ENCODE results near the gene CHAT. TPM values are rescaled to one million over a fixed set of nuclear protein-coding genes. Genes with fewer than 3 reads are reported as not detected.

Gene CHAT
- total RNA-seq, 1 donor: not detected

- Histone ChIP-seq H3K4me1 (ENCODE audit: insufficient read depth, low read length) (no peaks in the 10 kb centered on the region), H3K27me3 (ENCODE audit: insufficient read depth, low read length) (peaks cover 42% of the 10 kb centered on the region), H3K9me3 (ENCODE audit: low read depth, low read length) (no peaks in the 10 kb centered on the region), H3K4me3 (ENCODE audit: low read length) (no peak overlapping the region)
Observed at GRCh38 chr10:49614242-49615198, 683 bp downstream of the CHAT start.

DNA sequence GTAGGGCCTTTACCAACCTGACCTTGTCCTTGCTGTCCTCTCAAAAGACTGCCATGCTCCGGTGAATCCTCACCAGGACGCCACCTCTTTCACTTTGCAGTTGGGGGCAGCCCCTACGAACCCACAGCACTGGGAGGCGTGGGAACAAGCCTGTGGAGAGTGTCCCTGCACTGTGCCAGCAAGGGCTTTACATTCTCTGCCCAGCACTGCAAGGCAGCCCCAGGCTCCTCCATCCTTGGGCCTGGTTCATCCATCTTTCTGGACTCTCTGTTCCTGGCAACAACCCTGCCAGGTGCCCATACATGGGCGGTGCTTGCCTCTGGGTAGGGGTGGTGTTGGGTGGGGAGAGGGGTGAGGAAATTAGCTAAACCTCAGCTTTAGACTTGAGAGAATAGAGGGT lies 1.4 kb downstream of the CHAT start:
- H3K9me3 ChIP-seq (ENCODE audit: low read depth, low read length): no peaks in the 10 kb centered on the region
- peaks cover 42% of the 10 kb centered on the region for H3K27me3 ChIP-seq (ENCODE audit: insufficient read depth, low read length)
- H3K4me3 ChIP-seq (ENCODE audit: low read length): no peak overlapping the region
- no peaks in the 10 kb centered on the region for H3K4me1 ChIP-seq (ENCODE audit: insufficient read depth, low read length)

- H3K4me3 ChIP-seq (ENCODE audit: low read length): no peak overlapping the region
- no peaks in the 10 kb centered on the region for H3K9me3 ChIP-seq (ENCODE audit: low read depth, low read length)
- H3K27me3 ChIP-seq (ENCODE audit: insufficient read depth, low read length): peaks cover 42% of the 10 kb centered on the region
- H3K4me1 ChIP-seq (ENCODE audit: insufficient read depth, low read length): no peaks in the 10 kb centered on the region
Observed at GRCh38 chr10:49615721-49616120, 1.9 kb downstream of the CHAT start.

DNA sequence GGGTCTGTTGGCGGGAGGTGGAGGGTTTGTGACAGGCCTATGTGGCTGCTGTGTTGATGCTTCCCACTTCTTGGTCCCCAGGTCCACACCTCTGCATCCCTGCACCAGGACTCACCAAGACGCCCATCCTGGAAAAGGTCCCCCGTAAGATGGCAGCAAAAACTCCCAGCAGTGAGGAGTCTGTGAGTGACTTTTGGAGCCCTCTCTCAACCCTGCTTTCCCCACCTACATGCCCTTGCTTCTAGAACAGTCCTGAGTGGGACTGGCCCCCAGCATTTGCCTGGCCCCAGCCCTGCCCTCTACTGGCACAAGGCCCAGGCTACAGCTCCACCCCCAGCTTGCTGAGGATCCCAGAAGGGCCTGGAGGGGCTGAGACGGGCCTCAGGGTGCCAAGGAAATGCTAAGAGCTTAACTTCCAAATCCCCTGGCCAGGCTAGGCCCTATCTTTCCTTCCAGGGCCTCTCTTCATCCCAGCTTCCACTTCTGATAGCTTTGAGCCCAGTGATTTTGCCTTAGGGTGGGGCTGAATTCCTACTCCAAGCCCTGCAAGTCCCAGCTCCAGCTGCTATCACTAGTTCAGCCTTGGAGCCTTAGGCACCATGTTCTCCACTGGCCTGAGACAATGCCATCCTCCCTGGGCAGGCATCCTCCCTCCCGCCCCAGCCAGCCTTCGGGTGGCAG lies 2.7 kb downstream of the CHAT start:
- Histone ChIP-seq H3K9me3 (ENCODE audit: low read depth, low read length) (no peaks in the 10 kb centered on the region), H3K4me3 (ENCODE audit: low read length) (no peak overlapping the region), H3K4me1 (ENCODE audit: insufficient read depth, low read length) (no peaks in the 10 kb centered on the region), H3K27me3 (ENCODE audit: insufficient read depth, low read length) (peaks cover 34% of the 10 kb centered on the region)

- no peak overlapping the region for H3K4me3 ChIP-seq (ENCODE audit: low read length)
- H3K4me1 ChIP-seq (ENCODE audit: insufficient read depth, low read length): no peaks in the 10 kb centered on the region
- H3K9me3 ChIP-seq (ENCODE audit: low read depth, low read length): no peaks in the 10 kb centered on the region
- peaks cover 26% of the 10 kb centered on the region for H3K27me3 ChIP-seq (ENCODE audit: insufficient read depth, low read length)
Observed at GRCh38 chr10:49617121-49618020, 3.5 kb downstream of the CHAT start.

- H3K4me3 ChIP-seq (ENCODE audit: low read length): no peak overlapping the region
- H3K4me1 ChIP-seq (ENCODE audit: insufficient read depth, low read length): no peaks in the 10 kb centered on the region
- no peaks in the 10 kb centered on the region for H3K9me3 ChIP-seq (ENCODE audit: low read depth, low read length)
- H3K27me3 ChIP-seq (ENCODE audit: insufficient read depth, low read length): peaks cover 11% of the 10 kb centered on the region
Observed at GRCh38 chr10:49618821-49619220, 5.0 kb downstream of the CHAT start.

DNA sequence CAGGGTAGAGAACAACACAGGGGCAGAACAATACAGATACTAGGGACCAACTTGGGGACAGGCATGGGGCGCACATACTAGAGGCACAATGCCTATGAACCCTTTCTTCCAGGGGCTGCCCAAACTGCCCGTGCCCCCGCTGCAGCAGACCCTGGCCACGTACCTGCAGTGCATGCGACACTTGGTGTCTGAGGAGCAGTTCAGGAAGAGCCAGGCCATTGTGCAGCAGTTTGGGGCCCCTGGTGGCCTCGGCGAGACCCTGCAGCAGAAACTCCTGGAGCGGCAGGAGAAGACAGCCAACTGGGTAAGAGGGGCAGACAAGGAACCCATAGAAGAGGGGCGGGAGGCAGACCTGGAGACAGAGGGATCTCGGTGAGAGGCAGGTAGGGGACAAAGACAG lies 5.8 kb downstream of the CHAT start:
- H3K4me1 ChIP-seq (ENCODE audit: insufficient read depth, low read length): no peaks in the 10 kb centered on the region
- no peak overlapping the region for H3K4me3 ChIP-seq (ENCODE audit: low read length)
- no peaks in the 10 kb centered on the region for H3K9me3 ChIP-seq (ENCODE audit: low read depth, low read length)
- peaks cover 8% of the 10 kb centered on the region for H3K27me3 ChIP-seq (ENCODE audit: insufficient read depth, low read length)

DNA sequence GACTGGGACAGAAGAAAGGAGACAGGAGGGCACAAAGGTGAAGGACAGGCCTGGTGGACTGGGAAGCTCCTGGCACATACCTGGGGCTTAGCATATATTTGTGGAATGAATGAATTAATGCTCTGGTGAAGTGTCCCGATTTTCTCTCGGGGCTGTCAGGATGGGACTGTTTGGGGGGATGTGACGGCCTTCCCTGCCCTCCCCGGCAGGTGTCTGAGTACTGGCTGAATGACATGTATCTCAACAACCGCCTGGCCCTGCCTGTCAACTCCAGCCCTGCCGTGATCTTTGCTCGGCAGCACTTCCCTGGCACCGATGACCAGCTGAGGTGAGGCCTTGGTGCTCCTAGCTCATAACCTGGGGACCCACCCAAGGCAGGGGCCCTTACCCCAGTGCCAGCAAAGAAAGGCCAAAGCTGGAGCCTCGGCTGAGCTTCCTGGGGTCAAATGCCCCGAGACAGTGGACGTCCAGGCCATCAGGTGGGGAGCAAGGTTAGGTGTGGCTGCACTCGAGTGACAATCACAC lies 6.5 kb downstream of the CHAT start:
- peaks cover under 1% of the 10 kb centered on the region for H3K27me3 ChIP-seq (ENCODE audit: insufficient read depth, low read length)

GRCh38 chr10:49620841-49621378 lies 7.1 kb downstream of the CHAT start:
- Histone ChIP-seq H3K9me3 (ENCODE audit: low read depth, low read length) (no peaks in the 10 kb centered on the region), H3K27me3 (ENCODE audit: insufficient read depth, low read length) (no peaks in the 10 kb centered on the region), H3K4me3 (ENCODE audit: low read length) (no peak overlapping the region)

More for the DNA sequence above, 6.5 kb downstream of the CHAT start:
- Histone ChIP-seq H3K9me3 (ENCODE audit: low read depth, low read length) (no peaks in the 10 kb centered on the region), H3K4me1 (ENCODE audit: insufficient read depth, low read length) (no peaks in the 10 kb centered on the region), H3K4me3 (ENCODE audit: low read length) (no peak overlapping the region)

DNA sequence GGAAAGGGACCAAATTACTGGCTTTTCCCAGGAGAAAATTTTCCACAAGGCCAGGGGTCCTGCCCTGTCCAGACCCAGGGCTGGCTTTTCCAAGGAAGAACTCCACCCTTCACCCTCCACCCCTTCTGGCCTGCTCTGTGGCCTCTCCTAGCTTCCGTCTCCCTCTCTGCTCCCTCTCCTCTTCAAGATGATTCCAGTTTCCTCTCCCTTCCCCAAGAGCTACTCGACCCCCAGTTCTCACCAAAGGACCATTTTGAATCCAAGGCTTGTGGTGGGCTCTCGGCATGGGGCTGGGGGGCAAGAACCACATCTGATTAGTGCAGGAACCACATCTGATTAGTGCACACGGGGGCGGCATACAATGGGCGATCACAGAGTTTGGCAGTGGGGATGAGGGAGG lies 7.7 kb downstream of the CHAT start:
- Histone ChIP-seq H3K4me3 (ENCODE audit: low read length) (no peak overlapping the region), H3K27me3 (ENCODE audit: insufficient read depth, low read length) (no peaks in the 10 kb centered on the region), H3K9me3 (ENCODE audit: low read depth, low read length) (no peaks in the 10 kb centered on the region), H3K4me1 (ENCODE audit: insufficient read depth, low read length) (no peaks in the 10 kb centered on the region)

More at GRCh38 chr10:49620841-49621378, 7.1 kb downstream of the CHAT start:
- no peaks in the 10 kb centered on the region for H3K4me1 ChIP-seq (ENCODE audit: insufficient read depth, low read length)

- H3K4me1 ChIP-seq (ENCODE audit: insufficient read depth, low read length): no peaks in the 10 kb centered on the region
- no peaks in the 10 kb centered on the region for H3K27me3 ChIP-seq (ENCODE audit: insufficient read depth, low read length)
- H3K9me3 ChIP-seq (ENCODE audit: low read depth, low read length): no peaks in the 10 kb centered on the region
- no peak overlapping the region for H3K4me3 ChIP-seq (ENCODE audit: low read length)
Observed at GRCh38 chr10:49622426-49623425, 8.9 kb downstream of the CHAT start.

DNA sequence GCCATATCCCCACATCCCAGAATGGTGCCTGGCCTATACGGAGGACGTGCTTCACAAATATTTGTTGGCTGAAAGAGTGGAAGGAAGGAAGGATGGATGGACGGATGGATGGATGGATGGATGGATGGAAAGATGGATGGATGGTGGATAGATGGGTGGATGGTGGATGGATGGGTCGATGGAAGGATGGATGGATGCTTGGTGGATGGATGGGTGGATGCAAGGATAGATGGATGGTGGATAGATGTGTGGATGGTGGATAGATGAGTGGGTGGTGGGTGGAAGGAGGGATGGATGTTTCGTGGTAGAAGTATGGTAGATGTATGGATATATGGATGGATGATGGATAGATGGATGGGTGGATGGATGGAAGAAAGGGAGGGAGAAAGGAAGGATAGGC lies 10.8 kb downstream of the CHAT start:
- H3K4me3 ChIP-seq (ENCODE audit: low read length): no peak overlapping the region
- H3K27me3 ChIP-seq (ENCODE audit: insufficient read depth, low read length): no peaks in the 10 kb centered on the region
- no peaks in the 10 kb centered on the region for H3K4me1 ChIP-seq (ENCODE audit: insufficient read depth, low read length)
- H3K9me3 ChIP-seq (ENCODE audit: low read depth, low read length): no peaks in the 10 kb centered on the region

DNA sequence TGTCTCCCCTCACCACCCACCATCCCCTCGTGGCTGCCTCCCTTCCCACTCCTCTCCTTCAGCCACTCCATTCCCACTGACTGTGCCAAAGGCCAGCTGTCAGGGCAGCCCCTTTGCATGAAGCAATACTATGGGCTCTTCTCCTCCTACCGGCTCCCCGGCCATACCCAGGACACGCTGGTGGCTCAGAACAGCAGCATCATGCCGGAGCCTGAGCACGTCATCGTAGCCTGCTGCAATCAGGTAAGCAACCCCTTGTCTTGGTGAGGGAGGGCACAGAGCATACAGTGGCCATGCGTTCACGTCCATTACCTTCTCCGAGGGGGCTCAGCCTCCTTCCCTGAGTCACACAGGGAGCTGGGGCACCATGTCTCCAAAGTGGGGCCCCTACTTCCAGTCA lies 11.6 kb downstream of the CHAT start:
- Histone ChIP-seq H3K4me3 (ENCODE audit: low read length) (no peak overlapping the region), H3K27me3 (ENCODE audit: insufficient read depth, low read length) (no peaks in the 10 kb centered on the region), H3K9me3 (ENCODE audit: low read depth, low read length) (no peaks in the 10 kb centered on the region), H3K4me1 (ENCODE audit: insufficient read depth, low read length) (no peaks in the 10 kb centered on the region)
